Right renal pelvis (tissue), 4 donors: ENCODE results near the gene NPIPA3. TPM values are rescaled to one million over a fixed set of nuclear protein-coding genes. Genes with fewer than 3 reads are reported as not detected.
"Not testable (repeated sequence)": the region's sequence is repeated elsewhere in the genome, so short reads cannot be mapped to it uniquely, and the experiment has no call there.

Source experiments
- DNase-seq, 4 donors: peaks; one replicate each; pipeline ENCODE4 v3.0.0-alpha.2; 2013; ENCODE audit warnings: low read depth in 4 of 4, low spot score in 3 of 4, missing footprints in 1 of 4
- polyA plus RNA-seq, 4 donors: library from polyadenylated mRNA; unstranded; fragments of 120-200 nt; gene quantifications; one replicate each; pipeline ENCODE4 v1.2.1, GENCODE V29; 2013; ENCODE audit not compliant: insufficient read length in 4 of 4

Gene NPIPA3
- polyA plus RNA-seq, 4 donors = 6.9 to 13.4 (median 10.7) TPM

GRCh38 chr16:14741794-14742193 lies 38.6 kb downstream of the NPIPA3 start:
- not testable (repeated sequence) for DNase-seq

- DNase-seq = not testable (repeated sequence)
Measured at GRCh38 chr16:14742273-14743128, 39.3 kb downstream of the NPIPA3 start, which contains the start of gene NPIPA2. TSS of gene NPIPA2 (plus strand) at chr16:14742533. CDS start at chr16:14748066, 5,533 bp downstream.

DNA sequence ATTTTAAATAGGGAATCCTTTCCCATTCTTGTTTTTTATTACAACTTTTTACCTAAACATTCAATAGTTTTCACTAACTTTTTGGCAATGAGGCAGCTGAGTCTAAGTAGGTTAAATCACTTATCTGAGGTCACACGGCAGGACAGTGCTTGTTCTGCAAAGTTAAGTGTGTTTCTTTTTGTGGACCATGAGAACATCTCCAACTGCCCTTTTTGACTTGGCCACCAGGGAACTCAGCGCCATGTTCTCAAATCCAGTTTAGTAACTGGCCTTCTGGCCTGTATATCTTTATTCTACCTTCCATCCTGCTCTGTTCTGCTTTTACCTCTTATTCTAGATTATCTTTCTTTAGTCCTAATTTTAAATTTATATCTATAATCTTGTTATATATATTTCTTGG lies 70.4 kb downstream of the NPIPA3 start:
- DNase-seq = not testable (repeated sequence)

DNA sequence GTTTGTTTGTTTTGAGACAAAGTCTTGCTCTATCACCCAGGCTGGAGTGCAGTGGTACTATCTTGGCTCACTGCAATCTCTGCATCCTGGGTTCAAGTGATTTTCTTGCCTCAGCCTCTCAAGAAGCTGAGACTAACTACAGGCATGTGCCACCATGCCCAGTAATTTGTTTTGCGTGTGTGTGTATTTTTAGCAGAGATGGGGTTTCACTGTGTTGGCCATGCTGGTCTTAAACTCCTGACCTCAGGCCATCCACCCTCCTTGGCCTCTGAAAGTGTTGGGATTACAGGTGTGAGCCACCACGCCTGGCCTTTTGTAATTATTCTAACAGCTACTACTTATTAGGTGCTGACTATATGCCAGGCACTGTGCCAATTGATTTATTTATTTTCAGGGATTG lies 72.4 kb downstream of the NPIPA3 start:
- DNase-seq = not testable (repeated sequence)

Other genes starting within 250 kb of the NPIPA3 start
- 10 to 100 TPM; 32.4 to 44.7 (median 40.1) TPM for gene PARN, start 73.2 kb upstream of the NPIPA3 start, polyA plus RNA-seq
- gene BFAR, start 70.5 kb upstream of the NPIPA3 start, polyA plus RNA-seq = 10 to 100 TPM; 69.1 to 72.8 (median 72.3) TPM
- under 1 TPM; 0.20 to 0.34 (median 0.26) TPM for gene PLA2G10, start 9.1 kb upstream of the NPIPA3 start, polyA plus RNA-seq
- 1 to 10 TPM in 1 of 4 donors, under 1 TPM in 1, not detected in 2; 0.97 to 4.8 TPM for gene NPIPA2, start 39.1 kb downstream of the NPIPA3 start, polyA plus RNA-seq
- 10 to 100 TPM; 73.3 to 92.2 (median 84.3) TPM for gene NOMO1, start 130.3 kb downstream of the NPIPA3 start, polyA plus RNA-seq
- gene NPIPA1, start 234.0 kb downstream of the NPIPA3 start, polyA plus RNA-seq = 100 to 1,000 TPM in 3 of 4 donors, 10 to 100 TPM in 1; 94.8 to 142 (median 119) TPM